ENCODE results near the gene OCA2. TPM values are rescaled to one million over a fixed set of nuclear protein-coding genes. Genes with fewer than 3 reads are reported as not detected.

The OCA2 gene
- total and polyA plus RNA-seq, 2 of the 8 experiments (the other 6 are each of a cell fraction or from before 2014, with no cell fraction given): 0.20 TPM

DNA sequence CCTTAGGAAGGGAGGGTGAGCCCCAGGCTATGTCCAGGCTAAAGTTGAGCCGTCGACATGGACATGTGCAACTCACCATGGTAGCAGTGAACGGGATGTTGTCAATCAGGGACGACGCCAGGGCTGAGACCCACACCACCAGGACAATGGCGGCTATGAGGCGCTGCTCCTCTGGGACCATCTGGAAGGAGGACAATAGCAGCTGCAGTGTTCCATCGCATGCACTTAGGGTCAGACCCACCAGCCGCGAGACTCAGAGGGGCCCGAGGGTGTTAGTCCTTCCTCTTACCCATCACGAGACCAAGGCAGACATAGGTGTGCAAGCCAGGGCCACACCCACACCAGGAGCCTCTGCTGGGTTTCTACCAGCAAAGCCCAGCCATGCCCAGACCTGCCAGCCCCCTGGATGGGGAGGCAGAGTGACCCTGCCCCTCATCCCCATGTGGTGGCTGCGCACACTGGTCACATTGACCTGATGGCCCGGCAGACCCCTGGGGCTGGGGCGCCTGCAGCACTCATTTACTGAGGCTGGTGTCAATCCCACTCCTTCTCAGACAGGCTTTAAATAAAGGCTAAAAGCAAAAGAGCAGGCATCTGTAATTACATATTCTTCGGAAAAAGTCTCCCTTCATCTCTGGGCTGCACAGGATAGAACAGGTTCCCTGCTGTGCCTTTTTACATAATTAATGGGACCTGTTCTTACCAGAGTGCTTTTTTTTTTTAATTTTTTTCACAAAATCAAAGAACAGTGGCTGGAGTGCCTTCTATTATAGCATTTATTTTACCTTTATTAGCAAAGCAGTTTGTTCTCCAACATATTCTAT lies 227.8 kb downstream of the OCA2 start:
- no peak overlapping the region for H3K9ac ChIP-seq (replicated peaks in 1 of 4; ENCODE audit: extremely low read depth in 1 of 4, low read depth in 3 of 4, low read length in 3 of 4)
- H4K20me1 ChIP-seq (replicated peaks in 1 of 2; ENCODE audit: control insufficient read depth in 1 of 2, insufficient read depth in 2 of 2, low read length in 2 of 2): no peaks in the 10 kb centered on the region
- no peaks in the 10 kb centered on the region for H3K79me2 ChIP-seq (ENCODE audit: control insufficient read depth in 1 of 2, insufficient read depth in 2 of 2, low read length in 2 of 2)
- no peaks in the 10 kb centered on the region for H3K36me3 ChIP-seq (ENCODE audit: control insufficient read depth in 2 of 4, insufficient read depth in 4 of 4, low read length in 3 of 4)
- ChIA-PET CTCF (ENCODE audit: partially characterized antibody) (interaction anchor here (0.6 kb wide), 1 partner anchor 161 kb away, joined by 3 read pairs; no protein-coding TSS in a partner anchor), POLR2A (ENCODE audit: partially characterized antibody) (no interaction called here)
- H3K27ac ChIP-seq (ENCODE audit: low read depth, low read length): no peak overlapping the region
- H4K5ac ChIP-seq (ENCODE audit: insufficient read length, low read depth, low read length): no peak overlapping the region
- no peak overlapping the region for H3K18ac ChIP-seq (ENCODE audit: extremely low read depth, low read length)
- no peak for TF ChIP-seq KDM5A (IDR thresholded peaks at IDR 0.05; ENCODE audit: low read length)
- TF ChIP-seq CHD2 (IDR thresholded peaks at IDR 0.05; ENCODE audit: low read length): no peak
- TF ChIP-seq CTBP2 (IDR thresholded peaks at IDR 0.05; ENCODE audit: borderline replicate concordance, insufficient read depth, insufficient read length, low read length): no peak
- no peak for TF ChIP-seq GTF2F1 (IDR thresholded peaks at IDR 0.05; ENCODE audit: borderline replicate concordance, low read depth, low read length)
- no peak for TF ChIP-seq EGR1 (IDR thresholded peaks at IDR 0.05; ENCODE audit: borderline replicate concordance, low read depth, low read length)
- no peak for TF ChIP-seq SRF (IDR thresholded peaks at IDR 0.05; ENCODE audit: low read depth, low read length)
- TF ChIP-seq RNF2 (IDR thresholded peaks at IDR 0.05; ENCODE audit: borderline replicate concordance, low read depth, low read length, missing control alignments, poor library complexity, severe bottlenecking): no peak
- TF ChIP-seq SP4 (IDR thresholded peaks at IDR 0.05; ENCODE audit: low read length): no peak
- TF ChIP-seq CHD1 (IDR thresholded peaks at IDR 0.05; ENCODE audit: low read depth, low read length): no peak
- H4K91ac ChIP-seq (replicated peaks; ENCODE audit: insufficient read length, low read length): no peak overlapping the region
- no peak overlapping the region for H2BK20ac ChIP-seq (ENCODE audit: low read length)
- H4K8ac ChIP-seq (ENCODE audit: extremely low read depth, insufficient read depth, low read length): no peak overlapping the region
- DNase-seq (ENCODE audit: low read depth in 1 of 2, low spot score in 2 of 2) (no peak), FAIRE-seq (no peak)
- H3K23me2 ChIP-seq (ENCODE audit: low read depth, low read length): no peaks in the 10 kb centered on the region
- H2BK120ac ChIP-seq (replicated peaks; ENCODE audit: low read depth, low read length): no peak overlapping the region
- WGBS, 2 experiments (ENCODE audit: extremely low coverage in 1 of 2, insufficient coverage in 1 of 2, insufficient read length in 1 of 2, insufficient replicate concordance in 2 of 2, low coverage in 1 of 2, low lambda C conversion rate in 2 of 2, missing lambda C conversion rate in 1 of 2): 84% methylated on average over 15 of the region's 16 CpGs; no CpG with 5 or more reads in 1 of the 2 experiments
- H3K23ac ChIP-seq (ENCODE audit: insufficient read length): no peak overlapping the region
- no peaks in the 10 kb centered on the region for H3K27me3 ChIP-seq (replicated peaks in 1 of 4; ENCODE audit: control insufficient read depth in 3 of 4, extremely low read depth in 1 of 4, insufficient read depth in 3 of 4, low read length in 3 of 4)
- no peaks in the 10 kb centered on the region for H3K9me3 ChIP-seq (ENCODE audit: insufficient read depth in 2 of 2, low read depth in 1 of 2, low read length in 1 of 2)
- no peak overlapping the region for H3K56ac ChIP-seq (replicated peaks; ENCODE audit: insufficient read length, low read depth, low read length)
- no peak overlapping the region for H3K4ac ChIP-seq (replicated peaks; ENCODE audit: insufficient read length, low read depth, low read length)
- no peak overlapping the region for H3K14ac ChIP-seq (ENCODE audit: insufficient read length)
- no peak overlapping the region for H2BK12ac ChIP-seq (ENCODE audit: low read depth, low read length)
- no peak overlapping the region for H2AK5ac ChIP-seq (ENCODE audit: low read depth, low read length)
- no peak overlapping the region for H2BK15ac ChIP-seq (ENCODE audit: low read length)
- H3K4me2 ChIP-seq (ENCODE audit: insufficient read depth in 1 of 2, low read depth in 2 of 2, low read length in 2 of 2): no peak overlapping the region
- no peak overlapping the region for H2AFZ ChIP-seq (ENCODE audit: low read length)
- H3K4me1 ChIP-seq (replicated peaks in 1 of 4; ENCODE audit: control insufficient read depth in 3 of 4, insufficient read depth in 4 of 4, low read length in 3 of 4): no peaks in the 10 kb centered on the region; a peak in 1 of 7 replicates
- H3K4me3 ChIP-seq (ENCODE audit: extremely low read depth in 1 of 4, insufficient read depth in 2 of 4, low read depth in 3 of 4, low read length in 4 of 4): no peak overlapping the region
- H2BK5ac ChIP-seq (ENCODE audit: low read depth, low read length): no peak overlapping the region
- no peaks in the 10 kb centered on the region; the same call in 1 of the 2 replicates for H3K79me1 ChIP-seq (ENCODE audit: low read depth, low read length)

Measured in H1 (cell line).